NCI-H128 (cell line): ENCODE results near the gene TMEM245.
"Not testable (repeated sequence)": the region's sequence is repeated elsewhere in the genome, so short reads cannot be mapped to it uniquely, and the experiment has no call there.

ENCODE experiments used
- DNase-seq: peaks from one replicate; lab custom pipeline; 2025; ENCODE audit not compliant: unreplicated experiment; lab: John Stamatoyannopoulos, UW

The TMEM245 gene

GRCh38 chr9:109133533-109133932 is 13.8 kb upstream of the TMEM245 start:
- no peak for DNase-seq

GRCh38 chr9:109132567-109133021 is 12.8 kb upstream of the TMEM245 start:
- DNase-seq = no peak

GRCh38 chr9:109129470-109130197 is 9.9 kb upstream of the TMEM245 start:
- no peak for DNase-seq

GRCh38 chr9:109126671-109127070 is 6.9 kb upstream of the TMEM245 start:
- not testable (repeated sequence) for DNase-seq

GRCh38 chr9:109124121-109124520 is 4.4 kb upstream of the TMEM245 start:
- DNase-seq = no peak

- DNase-seq = no peak
These were observed 3.2 kb upstream of the TMEM245 start for GRCh38 chr9:109122726-109123621.

- DNase-seq = no peak
These were observed 1.6 kb upstream of the TMEM245 start for GRCh38 chr9:109121232-109121796.

- no peak for DNase-seq
These were observed 550 bp upstream of the TMEM245 start for GRCh38 chr9:109120204-109120789.

GRCh38 chr9:109118808-109119438 is 824 bp downstream of the TMEM245 start:
- no peak for DNase-seq

GRCh38 chr9:109117856-109118807 is 1.6 kb downstream of the TMEM245 start:
- DNase-seq = no peak

- no peak for DNase-seq
These were observed 3.7 kb downstream of the TMEM245 start for GRCh38 chr9:109115931-109116526.

GRCh38 chr9:109114670-109115069 is 5.1 kb downstream of the TMEM245 start:
- DNase-seq = no peak

- DNase-seq = no peak
These were observed 5.7 kb downstream of the TMEM245 start for GRCh38 chr9:109113892-109114609.

GRCh38 chr9:109113254-109113653 is 6.5 kb downstream of the TMEM245 start:
- DNase-seq = no peak

GRCh38 chr9:109110329-109111021 is 9.3 kb downstream of the TMEM245 start:
- no peak for DNase-seq

GRCh38 chr9:109109967-109110328 is 9.8 kb downstream of the TMEM245 start:
- no peak for DNase-seq

- no peak for DNase-seq
These were observed 11.4 kb downstream of the TMEM245 start for GRCh38 chr9:109108318-109108717.
